Measurements from ENCODE around the gene OR4C5. TPM values are rescaled to one million over a fixed set of nuclear protein-coding genes. Genes with fewer than 3 reads are reported as not detected.
"Not testable (repeated sequence)": the region's sequence is repeated elsewhere in the genome, so short reads cannot be mapped to it uniquely, and the experiment has no call there.

Gene OR4C5
- total and polyA plus RNA-seq, 2 of the 8 experiments (the other 6 are each of a cell fraction or from before 2014, with no cell fraction given): not detected

- WGBS, 2 experiments (ENCODE audit: extremely low coverage in 1 of 2, insufficient coverage in 1 of 2, insufficient read length in 1 of 2, insufficient replicate concordance in 2 of 2, low coverage in 1 of 2, low lambda C conversion rate in 2 of 2, missing lambda C conversion rate in 1 of 2): 55% methylated on average over 2 of the region's 2 CpGs; no CpG with 5 or more reads in 1 of the 2 experiments
- H4K5ac ChIP-seq (ENCODE audit: insufficient read length, low read depth, low read length); CTCF ChIA-PET (ENCODE audit: partially characterized antibody): not testable (repeated sequence)
Observed at GRCh38 chr11:48384151-48384550, 17.9 kb upstream of the OR4C5 start.

DNA sequence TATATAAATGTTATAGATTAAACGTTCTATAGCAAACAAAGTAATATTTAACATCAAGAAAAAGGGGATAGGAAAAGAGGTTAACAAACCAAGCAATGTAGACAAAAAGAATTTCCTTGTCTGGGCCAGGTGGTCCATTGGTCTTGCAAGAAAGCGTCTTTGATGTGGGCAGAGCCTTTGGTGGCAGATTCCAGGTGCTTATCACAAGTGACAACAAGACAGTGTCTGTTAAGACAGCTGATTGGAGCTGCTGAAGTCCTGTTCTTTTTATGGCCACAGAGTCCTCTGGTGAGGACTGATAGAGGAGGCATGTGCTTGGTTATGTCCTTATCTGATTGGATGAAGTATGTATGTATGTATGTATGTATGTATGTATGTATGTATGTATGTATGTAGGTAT is 5.0 kb downstream of the OR4C5 start:
- H3K4ac ChIP-seq (replicated peaks; ENCODE audit: insufficient read length, low read depth, low read length); H3K36me3 ChIP-seq (ENCODE audit: control insufficient read depth in 2 of 4, insufficient read depth in 4 of 4, low read length in 3 of 4); H3K4me1 ChIP-seq (replicated peaks in 1 of 4; ENCODE audit: control insufficient read depth in 3 of 4, insufficient read depth in 4 of 4, low read length in 3 of 4); H3K14ac ChIP-seq (ENCODE audit: insufficient read length); FAIRE-seq; H3K4me3 ChIP-seq (ENCODE audit: extremely low read depth in 1 of 4, insufficient read depth in 2 of 4, low read depth in 3 of 4, low read length in 4 of 4); CTCF ChIA-PET (ENCODE audit: partially characterized antibody); H4K8ac ChIP-seq (ENCODE audit: extremely low read depth, insufficient read depth, low read length); H3K79me1 ChIP-seq (ENCODE audit: low read depth, low read length); H3K27ac ChIP-seq (ENCODE audit: low read depth, low read length); H3K56ac ChIP-seq (replicated peaks; ENCODE audit: insufficient read length, low read depth, low read length); H4K91ac ChIP-seq (replicated peaks; ENCODE audit: insufficient read length, low read length); H3K23ac ChIP-seq (ENCODE audit: insufficient read length); POLR2A ChIA-PET (ENCODE audit: partially characterized antibody); H2BK120ac ChIP-seq (replicated peaks; ENCODE audit: low read depth, low read length); H3K18ac ChIP-seq (ENCODE audit: extremely low read depth, low read length); H2BK15ac ChIP-seq (ENCODE audit: low read length); H3K9ac ChIP-seq (replicated peaks in 1 of 4; ENCODE audit: extremely low read depth in 1 of 4, low read depth in 3 of 4, low read length in 3 of 4); H2BK5ac ChIP-seq (ENCODE audit: low read depth, low read length); H2BK20ac ChIP-seq (ENCODE audit: low read length); H3K23me2 ChIP-seq (ENCODE audit: low read depth, low read length); H2BK12ac ChIP-seq (ENCODE audit: low read depth, low read length); H4K5ac ChIP-seq (ENCODE audit: insufficient read length, low read depth, low read length); H3K79me2 ChIP-seq (ENCODE audit: control insufficient read depth in 1 of 2, insufficient read depth in 2 of 2, low read length in 2 of 2); H2AFZ ChIP-seq (ENCODE audit: low read length); H4K20me1 ChIP-seq (replicated peaks in 1 of 2; ENCODE audit: control insufficient read depth in 1 of 2, insufficient read depth in 2 of 2, low read length in 2 of 2); DNase-seq (ENCODE audit: low read depth in 1 of 2, low spot score in 2 of 2); H3K4me2 ChIP-seq (ENCODE audit: insufficient read depth in 1 of 2, low read depth in 2 of 2, low read length in 2 of 2); H3K27me3 ChIP-seq (replicated peaks in 1 of 4; ENCODE audit: control insufficient read depth in 3 of 4, extremely low read depth in 1 of 4, insufficient read depth in 3 of 4, low read length in 3 of 4); H2AK5ac ChIP-seq (ENCODE audit: low read depth, low read length): not testable (repeated sequence)
- peaks cover 31 to 73% of the 10 kb centered on the region in 2 experiments for H3K9me3 ChIP-seq (ENCODE audit: insufficient read depth in 2 of 2, low read depth in 1 of 2, low read length in 1 of 2)
- 51% methylated on average over 2 of the region's 2 CpGs; no CpG with 5 or more reads in 1 of the 2 experiments for whole genome bisulfite sequencing, 2 experiments (ENCODE audit: extremely low coverage in 1 of 2, insufficient coverage in 1 of 2, insufficient read length in 1 of 2, insufficient replicate concordance in 2 of 2, low coverage in 1 of 2, low lambda C conversion rate in 2 of 2, missing lambda C conversion rate in 1 of 2)

More at GRCh38 chr11:48384151-48384550, 17.9 kb upstream of the OR4C5 start:
- H3K27me3 ChIP-seq (replicated peaks in 1 of 4; ENCODE audit: control insufficient read depth in 3 of 4, extremely low read depth in 1 of 4, insufficient read depth in 3 of 4, low read length in 3 of 4); H3K4me2 ChIP-seq (ENCODE audit: insufficient read depth in 1 of 2, low read depth in 2 of 2, low read length in 2 of 2); H2BK12ac ChIP-seq (ENCODE audit: low read depth, low read length); H2AK5ac ChIP-seq (ENCODE audit: low read depth, low read length); FAIRE-seq; H3K36me3 ChIP-seq (ENCODE audit: control insufficient read depth in 2 of 4, insufficient read depth in 4 of 4, low read length in 3 of 4); H3K79me2 ChIP-seq (ENCODE audit: control insufficient read depth in 1 of 2, insufficient read depth in 2 of 2, low read length in 2 of 2); H3K4me1 ChIP-seq (replicated peaks in 1 of 4; ENCODE audit: control insufficient read depth in 3 of 4, insufficient read depth in 4 of 4, low read length in 3 of 4); H4K20me1 ChIP-seq (replicated peaks in 1 of 2; ENCODE audit: control insufficient read depth in 1 of 2, insufficient read depth in 2 of 2, low read length in 2 of 2); H3K18ac ChIP-seq (ENCODE audit: extremely low read depth, low read length); H3K14ac ChIP-seq (ENCODE audit: insufficient read length); H3K79me1 ChIP-seq (ENCODE audit: low read depth, low read length); H3K4ac ChIP-seq (replicated peaks; ENCODE audit: insufficient read length, low read depth, low read length); H3K4me3 ChIP-seq (ENCODE audit: extremely low read depth in 1 of 4, insufficient read depth in 2 of 4, low read depth in 3 of 4, low read length in 4 of 4); H2BK120ac ChIP-seq (replicated peaks; ENCODE audit: low read depth, low read length); H3K9ac ChIP-seq (replicated peaks in 1 of 4; ENCODE audit: extremely low read depth in 1 of 4, low read depth in 3 of 4, low read length in 3 of 4); DNase-seq (ENCODE audit: low read depth in 1 of 2, low spot score in 2 of 2); H3K23ac ChIP-seq (ENCODE audit: insufficient read length); H2BK20ac ChIP-seq (ENCODE audit: low read length); H3K23me2 ChIP-seq (ENCODE audit: low read depth, low read length); POLR2A ChIA-PET (ENCODE audit: partially characterized antibody); H2AFZ ChIP-seq (ENCODE audit: low read length); H4K91ac ChIP-seq (replicated peaks; ENCODE audit: insufficient read length, low read length); H2BK15ac ChIP-seq (ENCODE audit: low read length); H3K56ac ChIP-seq (replicated peaks; ENCODE audit: insufficient read length, low read depth, low read length); H2BK5ac ChIP-seq (ENCODE audit: low read depth, low read length); H3K27ac ChIP-seq (ENCODE audit: low read depth, low read length); H4K8ac ChIP-seq (ENCODE audit: extremely low read depth, insufficient read depth, low read length): not testable (repeated sequence)
- peaks cover 25 to 30% of the 10 kb centered on the region in 2 experiments for H3K9me3 ChIP-seq (ENCODE audit: insufficient read depth in 2 of 2, low read depth in 1 of 2, low read length in 1 of 2)
